ENCODE data around the gene KIAA1586.
"Not testable (repeated sequence)": the region's sequence is repeated elsewhere in the genome, so short reads cannot be mapped to it uniquely, and the experiment has no call there.

KIAA1586 gene

GRCh38 chr6:57047257-57047585 is 728 bp downstream of the KIAA1586 start:
- not testable (repeated sequence) for DNase-seq (ENCODE audit: low read depth)

- DNase-seq (ENCODE audit: low read depth) = not testable (repeated sequence)
These were observed 1.4 kb downstream of the KIAA1586 start for GRCh38 chr6:57047859-57048258.

- DNase-seq (ENCODE audit: low read depth) = no peak
These were observed 2.1 kb downstream of the KIAA1586 start for GRCh38 chr6:57048577-57048976.

GRCh38 chr6:57063847-57064246 is 17.4 kb downstream of the KIAA1586 start:
- DNase-seq (ENCODE audit: low read depth) = no peak

- DNase-seq (ENCODE audit: low read depth) = no peak
These were observed 18.3 kb downstream of the KIAA1586 start for GRCh38 chr6:57064809-57065208.

- DNase-seq (ENCODE audit: low read depth) = no peak
These were observed 21.6 kb downstream of the KIAA1586 start for GRCh38 chr6:57068061-57068460.

GRCh38 chr6:57069228-57069627 is 22.7 kb downstream of the KIAA1586 start:
- no peak for DNase-seq (ENCODE audit: low read depth)

GRCh38 chr6:57069920-57070331 is 23.4 kb downstream of the KIAA1586 start:
- no peak for DNase-seq (ENCODE audit: low read depth)

- no peak for DNase-seq (ENCODE audit: low read depth)
These were observed 25.6 kb downstream of the KIAA1586 start for GRCh38 chr6:57072108-57072507.

- DNase-seq (ENCODE audit: low read depth) = no peak
These were observed 27.9 kb downstream of the KIAA1586 start for GRCh38 chr6:57074383-57074782.

GRCh38 chr6:57075092-57075491 is 28.6 kb downstream of the KIAA1586 start:
- DNase-seq (ENCODE audit: low read depth) = no peak

- DNase-seq (ENCODE audit: low read depth) = no peak
These were observed 32.2 kb downstream of the KIAA1586 start for GRCh38 chr6:57078531-57079207.

- no peak for DNase-seq (ENCODE audit: low read depth)
These were observed 39.0 kb downstream of the KIAA1586 start for GRCh38 chr6:57085471-57085870.

- no peak for DNase-seq (ENCODE audit: low read depth)
These were observed 40.4 kb downstream of the KIAA1586 start for GRCh38 chr6:57086843-57087242.

GRCh38 chr6:57087916-57088315 is 41.4 kb downstream of the KIAA1586 start:
- DNase-seq (ENCODE audit: low read depth) = no peak

GRCh38 chr6:57089265-57089664 is 42.8 kb downstream of the KIAA1586 start:
- DNase-seq (ENCODE audit: low read depth) = no peak

GRCh38 chr6:57089687-57090457 is 43.4 kb downstream of the KIAA1586 start, which contains the start of gene ZNF451:
TSS of gene ZNF451 (plus strand) at chr6:57090188. CDS start at chr6:57090254, 66 bp downstream.
- DNase-seq (ENCODE audit: low read depth) = peak; percentile 93

GRCh38 chr6:57090458-57091067 is 44.1 kb downstream of the KIAA1586 start:
- not testable (repeated sequence) for DNase-seq (ENCODE audit: low read depth)

GRCh38 chr6:57091375-57091774 is 44.9 kb downstream of the KIAA1586 start:
- DNase-seq (ENCODE audit: low read depth) = not testable (repeated sequence)

GRCh38 chr6:57094689-57095088 is 48.2 kb downstream of the KIAA1586 start:
- no peak for DNase-seq (ENCODE audit: low read depth)

- no peak for DNase-seq (ENCODE audit: low read depth)
These were observed 51.1 kb downstream of the KIAA1586 start for GRCh38 chr6:57097596-57097995.

GRCh38 chr6:57102976-57103375 is 56.5 kb downstream of the KIAA1586 start:
- DNase-seq (ENCODE audit: low read depth) = no peak

GRCh38 chr6:57104336-57104735 is 57.8 kb downstream of the KIAA1586 start:
- DNase-seq (ENCODE audit: low read depth) = no peak
